HepG2 (cell line): ENCODE data around the gene HABP4. TPM values are rescaled to one million over a fixed set of nuclear protein-coding genes. Genes with fewer than 3 reads are reported as not detected.

Experiments
- BHLHE40 ChIP-seq: IDR thresholded peaks from 2 replicates; pipeline ENCODE4 v1.6.1; 2011; ENCODE audit warnings: low read length, improper control_type of control experiment
- HDAC1 ChIP-seq: sonication (generic); formaldehyde crosslinking; IDR thresholded peaks from 2 replicates; pipeline ENCODE4 v1.5.1; 2020; ENCODE audit warnings: mild to moderate bottlenecking, missing genetic modification reagents
- IKZF4 ChIP-seq: sonication (generic); formaldehyde crosslinking; IDR thresholded peaks from 2 replicates; pipeline ENCODE4 v1.5.1; 2020; ENCODE audit warnings: borderline replicate concordance, mild to moderate bottlenecking, low read depth, missing genetic modification reagents; ENCODE audit errors: not compliant biosample characterization
- JARID2 ChIP-seq: sonication (generic); formaldehyde crosslinking; IDR thresholded peaks from 2 replicates; pipeline ENCODE4 v1.8.1; 2023; ENCODE audit warnings: missing genetic modification reagents, inconsistent platforms; ENCODE audit not compliant: insufficient replicate concordance
- MLLT10 ChIP-seq: sonication (generic); formaldehyde crosslinking; IDR thresholded peaks from 2 replicates; pipeline ENCODE4 v1.4.0; 2020; ENCODE audit warnings: missing genetic modification reagents
- MTF2 ChIP-seq: sonication (generic); formaldehyde crosslinking; IDR thresholded peaks from 2 replicates; pipeline ENCODE4 v1.5.0; 2020; ENCODE audit warnings: missing genetic modification reagents, borderline replicate concordance
- RFXANK ChIP-seq: IDR thresholded peaks from 2 replicates; pipeline ENCODE4 v1.6.1; 2016
- SNAPC2 ChIP-seq: sonication (generic); formaldehyde crosslinking; IDR thresholded peaks from 2 replicates; pipeline ENCODE4 v1.8.1; 2022; ENCODE audit warnings: mild to moderate bottlenecking, missing genetic modification reagents
- ZBTB14 ChIP-seq: sonication (generic); formaldehyde crosslinking; IDR thresholded peaks from 2 replicates; pipeline ENCODE4 v1.4.0; 2020; ENCODE audit warnings: missing genetic modification reagents
- ZBTB49 ChIP-seq: sonication (generic); formaldehyde crosslinking; IDR thresholded peaks from 2 replicates; pipeline ENCODE4 v1.4.0; 2020; ENCODE audit warnings: missing genetic modification reagents, borderline replicate concordance
- ZNF263 ChIP-seq: sonication (generic); formaldehyde crosslinking; IDR thresholded peaks from 2 replicates; pipeline ENCODE4 v1.4.0; 2020; ENCODE audit warnings: missing genetic modification reagents
- ZNF274 ChIP-seq: sonication (generic); formaldehyde crosslinking; IDR thresholded peaks from 2 replicates; pipeline ENCODE4 v1.5.1; 2020; ENCODE audit warnings: mild to moderate bottlenecking, missing genetic modification reagents
- polyA plus RNA-seq, 8 experiments: library from polyadenylated mRNA; depleted of rRNA in 3 of 8; stranded (reverse) in 7 of 8; unstranded in 1 of 8; fragments of >200 nt; fragmentation: Illumina TruSeq in 4 of 8; extraction: Trizol in 4 of 8; gene quantifications; 2 replicates each; pipeline versions ENCODE4 v1.2.1 to v1.2.3, GENCODE V29; 2011 to 2016; ENCODE audit warnings: low read depth in 4 of 8, missing spikeins in 1 of 8, mixed read lengths in 1 of 8; ENCODE audit not compliant: insufficient read depth in 1 of 8
- total RNA-seq, 5 experiments: library from RNA; depleted of rRNA; stranded (reverse); fragments of >200 nt; fragmentation: Illumina TruSeq; extraction: Trizol; gene quantifications; 2 replicates each; pipeline ENCODE4 v1.2.3, GENCODE V29; 2016; ENCODE audit warnings: low read depth in 1 of 5

The HABP4 gene
- total and polyA plus RNA-seq, 2 of the 13 experiments (the other 11 are each of a cell fraction or from before 2014, with no cell fraction given): 14.3 to 26.6 TPM

GRCh38 chr9:96417051-96417586 lies 32.9 kb upstream of the HABP4 start (continued):
- TF ChIP-seq ZBTB49 (no peak), SNAPC2 (CRISPR knock-in tag) (no peak), BHLHE40 (peak; percentile 98), HDAC1 (CRISPR knock-in tag) (peak; percentile 96), MLLT10 (CRISPR knock-in tag) (no peak), MTF2 (CRISPR knock-in tag) (0 out of 2 replicates have a peak, but pooled peaks have one; percentile 49), ZNF274 (peak; percentile 62; the same call in 1 of the 2 replicates), ZNF263 (CRISPR knock-in tag) (peak; percentile 99), ZBTB14 (CRISPR knock-in tag) (peak; percentile 75), IKZF4 (CRISPR knock-in tag) (peak; percentile 78), JARID2 (CRISPR knock-in tag) (no peak), RFXANK (no peak)
- TF ChIP-seq, all 625 proteins: peak for 330
